ENCODE results near the gene SLC5A8.

- TF ChIP-seq CTCF (conservative IDR thresholded peaks at IDR 0.05; ENCODE audit: low read depth, low read length) (no peak), POLR2A (IDR thresholded peaks at IDR 0.05; ENCODE audit: low read depth, low read length) (no peak), CEBPB (IDR thresholded peaks at IDR 0.05; ENCODE audit: low read depth, low read length) (no peak), USF2 (IDR thresholded peaks at IDR 0.05; ENCODE audit: low read depth, low read length) (no peak), FOS (IDR thresholded peaks at IDR 0.05; ENCODE audit: low read depth, low read length) (no peak)
Observed at GRCh38 chr12:101216810-101217209, 6.8 kb upstream of the SLC5A8 start.

Measured in IMR-90 (cell line).